HL-60/S4 treated with phorbol 12-myristate 13-acetate at 8.2 ng/mL for 4 days and 3 days (cell line): ENCODE results near the gene ZSCAN10.
"Not testable (repeated sequence)": the region's sequence is repeated elsewhere in the genome, so short reads cannot be mapped to it uniquely, and the experiment has no call there.

ENCODE experiments used
- in situ Hi-C: fragments of 300-500 bp; cut with MboI; formaldehyde crosslinking; loops from 2 replicates; pipeline ENCODE4 v1.15.0; 2022; ENCODE audit warnings: low sequenced_read_pairs

ZSCAN10 gene

DNA sequence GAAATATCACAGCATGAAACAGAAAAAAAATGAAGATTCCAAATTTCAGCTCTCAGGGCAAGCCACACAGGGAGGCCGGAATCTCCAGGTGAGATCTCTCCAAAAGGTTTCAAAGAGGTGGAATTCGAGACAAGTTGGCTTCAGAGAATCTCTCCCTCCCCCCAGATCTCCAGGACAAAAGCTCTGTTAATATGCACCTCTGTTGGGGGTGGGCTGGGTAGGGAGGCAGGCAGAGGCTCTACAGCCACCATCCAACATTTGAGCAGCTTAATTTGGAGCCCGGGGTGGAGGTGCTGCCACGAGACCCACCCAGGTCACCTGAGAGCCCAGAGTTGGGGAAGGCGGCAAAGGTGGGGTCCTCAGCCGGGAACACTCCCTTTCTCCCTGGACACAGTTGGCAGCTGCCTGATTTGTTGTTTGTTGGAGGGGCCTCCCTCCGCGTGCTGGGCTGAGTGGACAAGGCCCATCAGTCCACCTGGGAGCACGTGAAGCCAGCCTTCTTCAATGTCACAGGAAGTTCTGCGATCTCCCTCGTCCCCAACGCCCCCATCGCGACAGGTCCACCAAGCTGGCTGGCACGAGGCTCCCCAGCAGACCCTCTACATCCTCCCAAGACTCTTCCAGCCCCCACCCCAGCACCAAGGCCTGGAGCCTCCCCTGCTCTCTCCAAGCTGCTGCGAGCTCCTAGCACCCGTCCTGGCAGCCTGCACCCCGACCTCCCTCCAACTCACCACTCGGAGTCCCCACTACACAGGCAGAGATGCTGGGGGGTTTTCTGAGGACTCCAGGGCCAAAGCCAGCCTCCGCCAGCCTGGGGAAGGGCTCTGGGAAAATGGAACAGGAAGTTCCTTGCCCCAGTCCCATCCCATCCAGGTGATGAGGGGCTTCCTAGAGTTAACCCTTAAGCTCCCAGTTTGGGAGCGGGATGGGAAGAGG, at the start of gene ZSCAN10:
TSS of gene ZSCAN10 (minus strand) at position 836 of the 936 bp plus-strand sequence. CDS start 6,357 bp downstream, outside the sequence.
- in situ Hi-C loops: no loop called here

DNA sequence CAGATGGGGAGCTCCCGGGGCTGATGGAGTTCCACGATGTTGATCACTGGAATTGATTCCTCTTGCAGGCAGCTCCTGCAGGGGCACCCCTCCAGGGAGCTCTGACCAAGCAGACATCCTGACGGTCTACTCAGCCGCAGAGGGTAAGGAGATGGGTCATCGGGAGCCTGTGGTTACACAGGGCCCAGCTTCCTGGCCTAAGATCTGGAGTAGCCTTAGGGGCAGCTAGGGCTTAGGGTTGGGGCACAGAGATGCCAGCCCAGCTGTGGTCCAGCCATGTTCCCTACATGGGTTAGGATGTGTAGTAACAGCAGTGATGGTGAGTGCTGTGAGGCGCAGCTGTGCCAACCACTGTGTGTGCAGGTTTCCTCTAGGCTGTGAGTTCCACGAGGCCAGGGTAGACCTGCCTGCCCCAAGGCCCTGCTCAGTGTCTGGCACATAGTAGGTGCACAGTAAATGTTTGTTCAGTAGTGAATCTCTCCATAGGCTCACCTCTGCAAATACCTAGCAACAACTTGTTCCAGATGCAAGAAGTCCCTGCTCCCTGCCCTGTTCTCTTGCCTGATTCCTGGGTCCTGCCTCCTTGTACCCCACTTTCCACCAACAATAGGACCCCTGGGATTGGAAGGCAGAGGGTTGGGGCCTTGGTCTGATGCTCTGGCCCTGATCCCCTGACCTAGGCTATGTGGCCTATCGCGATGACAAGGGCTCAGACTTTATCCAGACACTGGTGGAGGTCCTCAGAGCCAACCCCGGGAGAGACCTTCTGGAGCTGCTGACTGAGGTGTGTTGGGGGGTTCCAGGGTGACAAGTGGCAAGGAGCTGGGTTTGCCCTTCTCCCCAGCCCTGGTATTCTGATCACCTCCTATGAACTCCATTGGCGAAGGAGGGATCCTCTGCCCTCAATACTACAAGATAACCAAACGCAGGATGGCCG, 49.4 kb upstream of the ZSCAN10 start:
- in situ Hi-C loops: no loop called here

DNA sequence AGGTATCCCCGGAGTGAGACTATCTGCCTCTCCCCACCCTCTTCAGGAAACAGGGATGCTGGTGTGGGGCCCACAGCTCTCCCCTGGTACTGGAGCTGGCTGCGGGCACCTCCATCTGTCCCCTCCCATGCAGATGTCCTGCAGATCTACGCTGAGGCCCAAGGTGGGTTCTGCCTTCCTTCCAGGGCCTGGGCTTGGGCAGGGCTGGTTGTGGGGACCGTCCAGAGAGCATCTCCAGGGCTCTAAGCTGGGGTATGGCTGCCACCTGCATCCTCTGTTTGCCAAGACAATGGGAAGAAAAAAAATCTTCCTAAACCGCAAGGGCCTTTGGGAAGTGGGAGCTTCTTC, 48.6 kb upstream of the ZSCAN10 start:
- in situ Hi-C loops: no loop called here

DNA sequence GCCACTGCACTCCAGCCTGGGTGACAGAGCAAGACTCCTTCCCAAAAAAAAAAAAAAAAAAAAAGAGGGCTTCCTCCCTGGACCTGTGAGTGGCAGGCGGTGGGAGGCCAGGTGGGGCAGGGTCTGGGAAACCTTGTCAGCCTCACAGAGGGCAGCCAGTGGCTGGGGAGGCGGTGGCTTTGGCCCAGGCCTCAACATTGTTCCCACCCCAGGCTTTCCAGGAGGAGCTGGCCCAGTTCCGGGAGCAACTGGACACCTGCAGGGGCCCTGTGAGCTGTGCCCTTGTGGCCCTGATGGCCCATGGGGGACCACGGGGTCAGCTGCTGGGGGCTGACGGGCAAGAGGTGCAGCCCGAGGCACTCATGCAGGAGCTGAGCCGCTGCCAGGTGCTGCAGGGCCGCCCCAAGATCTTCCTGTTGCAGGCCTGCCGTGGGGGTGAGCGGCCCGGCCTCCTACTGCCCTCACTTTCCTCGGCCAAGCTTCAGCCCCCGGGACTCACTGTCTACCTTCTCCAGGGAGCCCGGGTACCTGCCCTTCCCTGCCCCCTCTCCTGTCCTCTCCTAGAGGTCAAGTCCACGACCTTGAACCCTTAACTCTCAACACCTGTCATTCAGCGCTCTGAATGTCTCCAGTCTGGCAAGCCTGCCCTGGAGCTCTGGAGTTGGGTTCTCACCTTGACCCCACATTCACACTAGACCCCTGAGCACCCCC, 48.1 kb upstream of the ZSCAN10 start:
- in situ Hi-C loops: no loop called here

DNA sequence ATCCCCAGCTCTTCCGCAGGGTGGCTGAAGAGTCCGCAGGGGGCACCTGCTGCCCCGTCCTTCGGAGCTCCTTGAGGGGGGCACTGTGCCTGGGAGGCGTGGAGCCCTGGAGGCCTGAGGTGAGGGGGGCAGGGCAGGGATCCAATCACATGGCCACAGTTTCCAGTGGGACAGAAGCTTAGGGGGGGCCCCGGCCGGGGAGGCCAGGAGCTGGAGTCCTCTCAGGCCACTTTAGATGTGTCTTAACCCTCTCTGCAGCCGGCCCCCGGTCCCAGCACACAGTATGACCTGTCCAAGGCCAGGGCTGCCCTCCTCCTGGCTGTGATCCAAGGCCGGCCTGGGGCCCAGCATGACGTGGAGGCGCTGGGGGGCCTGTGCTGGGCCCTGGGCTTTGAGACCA, 46.6 kb upstream of the ZSCAN10 start:
- in situ Hi-C loops: no loop called here

DNA sequence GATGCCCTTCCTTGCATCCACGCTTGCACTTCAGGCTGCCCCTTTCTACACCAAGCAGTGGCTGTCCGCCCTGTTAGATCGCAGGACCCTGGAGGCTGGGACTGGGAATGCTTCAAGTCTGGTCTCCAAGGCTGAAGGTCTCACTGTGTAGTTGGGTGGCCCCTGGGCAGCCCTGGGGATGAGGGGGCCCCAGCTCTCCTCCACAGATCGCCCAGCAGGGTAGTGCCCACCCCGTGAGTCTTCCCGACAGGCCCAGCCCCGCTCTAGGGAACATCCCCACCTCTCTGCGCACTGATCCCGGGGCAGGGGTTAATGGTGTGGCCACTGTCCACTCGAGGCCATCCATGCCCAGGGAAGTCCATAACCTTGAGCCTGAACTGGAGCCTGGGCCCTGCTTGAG, 46.1 kb upstream of the ZSCAN10 start:
- in situ Hi-C loops: no loop called here

DNA sequence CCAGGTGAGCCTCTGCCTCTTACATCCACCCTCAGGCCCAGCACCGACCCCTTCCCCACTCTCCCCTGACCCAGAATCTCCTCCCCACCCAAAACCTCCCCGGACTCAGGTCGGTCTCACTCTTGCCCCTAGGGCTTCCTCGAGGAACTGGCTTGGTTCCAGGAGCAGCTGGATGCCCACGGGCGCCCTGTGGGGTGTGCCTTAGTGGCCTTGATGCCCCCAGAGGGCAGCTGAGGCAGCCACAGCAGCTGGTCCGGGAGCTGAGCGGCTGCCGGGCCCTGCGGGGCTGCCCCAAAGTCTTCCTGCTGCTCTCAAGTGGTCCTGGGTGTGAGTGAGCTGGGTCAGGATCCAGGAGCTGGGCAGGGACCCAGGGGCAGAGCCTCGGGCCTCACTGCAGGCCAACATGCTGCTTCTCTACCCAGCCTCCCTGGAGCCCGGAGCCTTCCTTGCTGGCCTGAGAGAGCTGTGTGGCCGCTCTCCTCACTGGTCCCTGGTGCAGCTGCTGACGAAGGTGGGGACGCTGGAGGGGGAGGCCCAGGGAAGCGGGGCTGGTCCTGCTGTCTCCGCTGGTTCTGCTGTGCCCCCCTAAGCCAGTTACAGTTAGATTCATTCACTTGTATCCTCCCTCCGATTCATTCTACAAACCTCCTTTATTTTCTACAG, 45.4 kb upstream of the ZSCAN10 start:
- in situ Hi-C loops: no loop called here

DNA sequence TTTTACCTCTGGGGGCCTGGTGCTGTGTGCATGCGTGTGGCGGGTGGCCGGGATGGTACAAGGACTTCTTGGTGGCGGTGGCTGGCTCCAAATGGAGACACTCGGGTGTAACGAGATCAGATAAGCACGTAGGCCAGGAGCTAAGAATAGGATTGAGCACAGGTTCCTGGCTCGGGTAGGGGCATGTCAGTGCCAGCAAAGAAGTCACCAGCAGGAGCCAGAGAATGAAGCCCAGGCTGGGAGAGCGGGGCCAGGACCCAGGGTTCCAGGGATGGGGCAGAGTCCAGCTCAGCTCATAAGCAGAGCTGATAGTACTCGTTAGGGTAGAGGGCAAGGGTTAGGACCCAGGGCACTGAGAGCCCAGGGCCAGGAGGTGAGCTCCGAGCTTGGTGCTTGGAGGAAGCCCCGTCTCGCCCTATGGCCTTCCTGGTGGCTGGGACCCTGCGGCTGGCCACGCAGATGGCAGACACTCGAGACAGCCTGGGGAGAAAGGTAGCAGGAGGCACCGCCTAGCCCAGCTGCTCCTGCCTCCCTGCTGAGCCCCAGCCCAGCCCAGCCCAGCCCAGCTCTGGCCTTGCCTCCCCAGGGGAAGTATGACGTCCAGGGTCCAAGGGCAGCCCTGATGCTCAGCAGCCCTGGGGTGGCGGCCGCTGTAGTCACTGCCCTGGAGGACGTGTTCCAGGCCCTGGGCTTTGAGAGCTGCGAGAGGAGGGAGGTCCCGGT, 44.7 kb upstream of the ZSCAN10 start:
- in situ Hi-C loops: no loop called here

DNA sequence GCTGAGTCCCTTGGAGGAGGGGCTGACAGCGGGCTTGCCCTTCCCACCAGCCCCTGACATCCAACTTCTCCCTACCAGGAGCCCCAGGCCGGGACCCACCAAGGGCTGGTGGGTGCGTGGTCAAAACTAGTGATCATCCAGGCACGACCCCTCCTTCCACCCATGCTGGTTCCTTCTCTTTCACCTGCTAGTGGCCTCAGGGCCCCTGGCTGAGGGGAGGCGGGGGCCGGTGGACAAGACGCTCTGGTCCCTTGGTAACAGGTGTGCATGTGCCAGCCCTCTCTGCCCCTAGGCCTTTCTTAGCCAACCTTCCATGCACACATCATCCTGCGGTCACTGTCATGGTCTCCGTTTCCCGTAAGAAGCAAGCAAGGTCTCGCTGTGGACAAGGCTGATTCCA, 44.1 kb upstream of the ZSCAN10 start:
- in situ Hi-C loops: no loop called here

DNA sequence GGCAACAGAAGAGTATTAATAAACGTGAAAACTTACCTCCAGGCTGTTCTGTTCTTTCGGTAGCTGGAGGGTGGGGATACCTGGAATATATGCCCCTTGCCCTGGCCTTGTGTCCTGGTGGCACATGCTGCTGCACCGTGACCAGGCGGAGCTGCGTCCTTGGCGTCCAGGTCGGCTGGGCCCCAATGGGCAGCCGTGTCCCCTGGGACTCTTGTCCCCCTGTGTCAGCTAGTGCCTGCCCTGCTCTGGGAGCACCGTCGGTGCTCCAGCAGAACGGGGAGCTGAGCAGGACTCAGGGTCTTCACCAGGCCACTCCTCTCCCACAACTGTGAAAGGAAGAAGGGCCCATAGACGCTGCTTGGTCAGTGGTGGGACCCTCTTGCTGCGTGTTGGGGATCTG, 43.7 kb upstream of the ZSCAN10 start:
- in situ Hi-C loops: no loop called here

DNA sequence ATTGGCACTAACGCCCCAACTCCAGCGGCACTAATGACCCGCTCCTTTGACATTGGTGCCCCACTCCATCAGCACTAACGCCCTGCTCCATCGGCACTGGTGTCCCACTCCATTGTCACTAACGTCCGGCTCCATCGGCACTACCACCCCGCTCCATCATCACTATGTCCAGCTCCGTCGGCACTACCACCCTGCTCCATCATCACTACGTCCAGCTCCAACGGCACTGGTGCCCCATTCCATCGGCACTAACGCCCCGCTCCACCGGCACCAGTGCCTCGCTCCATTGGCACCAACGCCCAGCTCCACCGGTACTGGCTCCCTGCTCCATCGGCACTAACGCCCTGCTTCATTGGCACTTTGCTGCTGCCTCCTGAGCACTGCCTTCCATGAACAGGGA, 43.2 kb upstream of the ZSCAN10 start:
- in situ Hi-C loops: no loop called here

DNA sequence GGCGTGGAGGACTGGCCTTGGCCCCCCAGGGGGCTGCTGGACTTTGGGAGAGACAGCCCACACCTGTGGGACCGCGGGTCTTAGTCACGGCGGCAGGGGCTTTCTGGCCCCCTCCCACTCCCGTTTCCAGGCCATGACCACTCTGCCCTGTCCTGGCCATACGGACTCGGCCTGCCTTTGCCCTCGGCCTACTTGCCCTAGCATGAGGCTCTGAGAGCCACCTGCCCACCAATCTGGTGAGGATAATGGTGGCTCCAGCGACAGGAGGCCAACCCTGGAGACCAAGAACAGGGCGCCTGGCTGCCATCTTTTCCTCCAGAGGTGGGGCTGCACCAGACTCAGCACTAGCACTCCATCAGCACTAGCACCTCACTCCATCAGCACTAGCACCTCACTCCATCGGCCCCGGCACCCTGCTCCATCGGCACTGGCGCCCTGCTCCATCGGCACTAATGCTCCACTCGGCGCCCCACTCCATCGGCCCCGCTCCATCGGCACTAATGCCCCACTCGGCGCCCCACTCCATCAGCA, 42.8 kb upstream of the ZSCAN10 start:
- in situ Hi-C loops: no loop called here

DNA sequence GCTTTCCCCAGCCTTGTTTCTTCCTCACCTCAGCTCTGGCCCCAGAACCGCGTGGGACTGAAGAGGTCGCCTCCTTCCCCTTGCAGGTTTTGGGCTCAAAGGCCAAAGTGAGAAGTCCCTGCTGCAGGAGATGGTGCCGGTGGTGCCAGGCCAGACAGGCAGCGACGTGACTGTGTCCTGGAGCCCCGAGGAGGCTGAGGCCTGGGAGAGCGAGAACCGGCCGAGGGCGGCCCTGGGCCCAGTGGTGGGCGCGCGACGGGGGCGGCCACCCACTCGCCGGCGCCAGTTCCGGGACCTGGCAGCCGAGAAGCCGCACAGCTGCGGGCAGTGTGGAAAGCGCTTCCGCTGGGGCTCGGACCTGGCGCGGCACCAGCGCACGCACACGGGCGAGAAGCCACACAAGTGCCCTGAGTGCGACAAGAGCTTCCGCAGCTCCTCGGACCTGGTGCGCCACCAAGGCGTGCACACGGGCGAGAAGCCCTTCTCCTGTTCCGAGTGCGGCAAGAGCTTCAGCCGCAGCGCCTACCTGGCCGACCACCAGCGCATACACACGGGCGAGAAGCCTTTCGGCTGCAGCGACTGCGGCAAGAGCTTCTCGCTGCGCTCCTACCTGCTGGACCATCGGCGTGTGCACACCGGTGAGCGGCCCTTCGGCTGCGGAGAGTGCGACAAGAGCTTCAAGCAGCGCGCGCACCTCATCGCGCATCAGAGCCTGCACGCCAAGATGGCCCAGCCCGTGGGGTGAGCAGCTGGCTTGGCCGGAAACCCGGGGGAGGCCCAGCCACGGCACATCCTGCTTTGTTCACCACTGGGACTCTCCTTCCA, 41.7 kb upstream of the ZSCAN10 start:
- in situ Hi-C loops: no loop called here

DNA sequence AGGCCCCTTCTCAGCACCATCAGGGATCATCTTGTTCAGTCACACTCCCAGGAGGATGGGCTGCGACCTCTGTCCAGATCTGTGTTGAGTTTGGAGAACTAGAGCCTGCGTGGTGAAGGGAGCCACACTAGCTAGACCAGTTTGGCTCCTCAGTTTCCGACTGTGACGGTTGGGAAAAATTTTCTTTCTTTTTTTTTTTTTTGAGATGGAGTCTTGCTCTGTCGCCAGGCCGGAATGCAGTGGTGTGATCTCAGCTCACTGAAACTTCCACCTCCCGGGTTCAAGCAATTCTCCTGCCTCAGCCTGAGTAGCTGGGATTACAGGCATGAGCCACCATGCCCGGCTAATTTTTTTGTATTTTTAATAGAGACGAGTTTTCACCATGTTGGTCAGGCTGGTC, 40.5 kb upstream of the ZSCAN10 start:
- in situ Hi-C loops: not testable (repeated sequence)

DNA sequence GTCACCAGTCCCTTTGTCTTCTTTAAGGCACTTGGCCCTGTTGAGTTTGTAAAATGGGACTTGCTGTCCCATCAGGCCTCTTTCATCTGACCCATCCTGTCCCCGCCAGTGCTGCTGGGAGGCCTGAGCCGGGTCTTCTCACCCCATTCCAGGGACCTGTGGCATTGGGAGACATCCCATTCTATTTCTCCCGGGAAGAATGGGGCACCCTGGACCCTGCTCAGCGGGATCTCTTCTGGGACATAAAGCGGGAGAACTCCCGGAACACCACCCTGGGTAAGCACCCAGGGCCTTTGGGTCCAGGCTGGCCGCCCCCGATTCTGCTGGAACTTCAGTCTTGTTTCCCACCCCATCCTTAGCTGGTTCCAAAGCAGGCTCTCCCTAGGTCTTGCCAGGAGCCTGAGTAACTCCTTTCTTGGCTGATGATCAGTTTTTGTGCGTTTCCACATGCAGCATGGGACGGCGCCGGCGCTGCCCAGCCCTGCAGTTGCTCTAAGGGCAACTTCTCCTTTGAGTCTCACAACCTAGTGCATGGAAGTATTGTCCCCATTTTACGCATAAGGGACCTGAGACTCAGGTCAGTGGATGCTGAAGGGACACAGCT, 39.8 kb upstream of the ZSCAN10 start:
- in situ Hi-C loops: no loop called here

DNA sequence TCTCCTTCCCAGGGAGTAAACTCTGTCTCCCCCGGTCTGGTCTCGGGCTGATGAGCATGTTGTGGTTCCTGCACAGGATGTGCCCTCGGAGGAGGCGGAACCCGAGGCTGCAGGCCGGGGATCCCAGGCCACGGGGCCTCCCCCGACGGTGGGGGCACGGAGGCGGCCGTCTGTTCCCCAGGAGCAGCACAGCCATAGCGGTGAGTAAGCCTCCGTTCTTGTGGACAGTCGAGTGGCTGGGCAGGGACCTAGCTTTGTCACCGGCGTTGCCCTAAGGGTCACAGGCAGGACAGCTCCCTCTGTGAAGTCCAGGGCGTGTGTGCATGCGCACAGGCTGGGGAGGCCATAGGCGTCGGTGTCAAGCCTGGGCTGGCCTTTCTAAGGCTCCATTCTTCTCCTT, 39.2 kb upstream of the ZSCAN10 start:
- in situ Hi-C loops: no loop called here

DNA sequence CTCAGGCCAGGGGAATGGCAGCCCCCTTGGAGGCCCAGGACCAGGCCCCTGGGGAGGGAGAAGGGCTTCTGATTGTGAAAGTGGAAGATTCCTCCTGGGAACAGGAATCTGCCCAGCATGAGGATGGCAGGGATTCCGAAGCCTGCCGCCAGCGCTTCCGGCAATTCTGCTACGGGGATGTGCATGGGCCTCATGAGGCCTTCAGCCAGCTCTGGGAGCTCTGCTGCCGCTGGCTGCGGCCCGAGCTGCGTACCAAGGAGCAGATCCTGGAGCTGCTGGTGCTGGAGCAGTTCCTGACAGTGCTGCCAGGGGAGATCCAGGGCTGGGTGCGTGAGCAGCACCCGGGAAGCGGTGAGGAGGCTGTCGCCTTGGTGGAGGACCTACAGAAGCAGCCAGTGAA, 38.2 kb upstream of the ZSCAN10 start:
- in situ Hi-C loops: no loop called here

DNA sequence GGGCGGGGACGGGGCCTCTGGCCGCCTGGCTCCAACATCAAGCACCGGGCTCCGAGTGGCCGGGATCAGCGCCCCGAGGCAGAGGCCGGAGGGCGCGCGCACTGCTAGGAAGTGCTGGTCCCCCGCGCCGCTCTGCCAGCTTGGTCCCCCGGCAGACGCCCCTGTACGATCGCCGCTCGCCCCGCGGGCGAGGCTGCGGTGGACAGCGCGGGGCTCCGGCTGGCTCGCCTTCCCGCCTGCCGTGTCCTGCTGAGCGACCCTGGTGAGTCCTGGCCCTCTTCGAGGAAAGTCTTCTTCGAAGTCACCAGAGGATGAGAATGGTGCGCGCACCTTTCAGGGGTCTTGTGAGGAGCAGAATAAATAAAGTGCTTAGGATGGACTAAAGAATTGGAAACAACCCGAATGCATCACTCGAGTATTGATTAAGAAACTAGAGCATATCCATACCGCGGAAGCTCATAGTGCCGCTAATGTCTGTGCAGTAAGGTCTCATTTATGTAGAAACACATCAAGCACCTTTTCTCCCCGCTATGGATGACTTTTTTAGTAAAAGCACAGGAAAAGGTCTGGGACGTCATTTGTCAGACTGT, 36.1 kb upstream of the ZSCAN10 start:
- in situ Hi-C loops: no loop called here
